NCI-H1436 treated with DMSO at 0.1 percent for 48 hours (cell line): Measurements from ENCODE around the gene TESK2.

ENCODE experiments used
- DNase-seq: peaks from one replicate; lab custom pipeline; 2025; lab: John Stamatoyannopoulos, UW

Gene TESK2

DNA sequence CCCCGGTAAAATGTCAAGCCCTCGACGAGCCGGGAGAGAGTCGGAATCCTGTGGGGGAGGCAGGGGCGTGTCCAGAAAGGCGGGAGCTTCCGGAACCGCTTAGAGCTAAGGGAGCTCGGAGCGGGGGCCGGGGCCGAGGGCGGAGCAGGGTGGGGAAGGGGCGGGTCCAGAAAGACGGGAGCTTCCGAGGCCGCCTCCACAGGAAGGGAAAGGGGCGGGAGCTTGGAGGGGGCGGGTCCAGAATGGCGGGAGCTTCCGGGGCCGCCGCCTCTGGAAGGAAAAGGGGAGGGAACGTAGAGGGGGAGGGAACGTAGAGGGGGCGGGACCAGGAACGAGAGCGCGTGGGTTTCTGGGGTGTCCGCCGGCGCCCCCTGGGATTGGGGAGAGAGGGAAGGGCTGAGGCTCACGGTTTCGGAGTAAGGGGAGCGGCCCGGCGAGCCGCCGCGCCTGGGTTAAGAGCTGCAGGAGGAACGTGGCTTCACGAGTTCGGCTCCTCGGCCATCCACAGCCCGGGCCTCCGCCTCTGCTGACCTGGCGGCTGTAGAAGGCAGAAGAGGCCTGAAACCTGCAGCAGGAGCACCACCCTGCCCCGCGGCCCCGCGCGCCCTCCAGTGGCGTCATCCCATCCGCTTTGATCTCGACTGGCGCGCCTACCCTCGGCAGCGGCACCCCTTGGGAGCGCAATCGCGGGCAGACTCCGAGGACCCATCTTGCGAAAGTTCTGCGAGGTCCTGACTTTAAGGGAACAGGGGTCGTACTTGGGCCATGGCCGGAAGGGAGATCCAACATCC is 187.2 kb downstream of the TESK2 start:
- DNase-seq: peak; percentile 79

DNA sequence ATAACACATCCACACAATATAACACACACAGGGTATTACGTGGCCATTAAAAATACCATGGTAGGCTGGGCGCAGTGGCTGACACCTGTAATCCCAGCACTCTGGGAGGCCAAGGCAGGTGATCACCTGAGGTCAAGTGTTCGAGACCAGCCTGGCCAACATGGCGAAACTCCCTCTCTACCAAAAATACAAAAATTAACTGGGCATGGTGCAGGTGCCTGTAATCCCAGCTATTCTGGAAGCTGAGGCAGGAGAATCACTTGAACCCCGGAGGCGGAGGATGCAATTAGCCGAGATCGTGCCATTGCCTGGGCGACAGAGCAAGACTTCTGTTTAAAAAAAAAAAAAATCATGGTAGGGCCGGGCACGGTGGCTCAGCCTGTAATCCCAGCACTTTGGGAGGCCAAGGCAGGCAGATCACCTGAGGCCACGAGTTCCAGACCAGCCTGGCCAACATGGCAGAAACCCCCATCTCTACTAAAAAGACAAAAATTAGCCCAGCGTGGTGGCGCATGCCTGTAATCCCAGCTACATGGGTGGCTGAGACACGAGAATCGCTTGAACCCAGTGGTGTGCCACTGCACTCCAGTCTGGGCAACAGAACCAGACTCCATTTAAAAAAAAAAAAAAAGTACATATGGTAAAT is 188.3 kb downstream of the TESK2 start:
- no peak for DNase-seq

DNA sequence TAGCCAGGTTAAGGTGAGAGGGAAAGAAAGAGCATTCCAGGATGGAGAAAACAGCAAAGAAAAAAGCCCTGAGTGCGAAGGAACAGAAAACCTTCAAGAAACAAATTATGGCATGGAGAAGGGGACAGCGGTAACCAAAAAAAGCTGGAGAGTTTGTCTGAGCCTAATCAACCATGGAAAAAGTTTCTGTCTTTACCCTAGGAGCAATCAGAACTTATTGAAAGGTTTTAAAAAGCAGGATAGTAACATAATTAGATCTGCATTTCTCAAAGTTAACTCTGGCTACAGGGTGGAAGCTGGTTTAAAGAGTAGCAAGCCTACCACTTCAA is 190.3 kb downstream of the TESK2 start:
- DNase-seq: no peak

DNA sequence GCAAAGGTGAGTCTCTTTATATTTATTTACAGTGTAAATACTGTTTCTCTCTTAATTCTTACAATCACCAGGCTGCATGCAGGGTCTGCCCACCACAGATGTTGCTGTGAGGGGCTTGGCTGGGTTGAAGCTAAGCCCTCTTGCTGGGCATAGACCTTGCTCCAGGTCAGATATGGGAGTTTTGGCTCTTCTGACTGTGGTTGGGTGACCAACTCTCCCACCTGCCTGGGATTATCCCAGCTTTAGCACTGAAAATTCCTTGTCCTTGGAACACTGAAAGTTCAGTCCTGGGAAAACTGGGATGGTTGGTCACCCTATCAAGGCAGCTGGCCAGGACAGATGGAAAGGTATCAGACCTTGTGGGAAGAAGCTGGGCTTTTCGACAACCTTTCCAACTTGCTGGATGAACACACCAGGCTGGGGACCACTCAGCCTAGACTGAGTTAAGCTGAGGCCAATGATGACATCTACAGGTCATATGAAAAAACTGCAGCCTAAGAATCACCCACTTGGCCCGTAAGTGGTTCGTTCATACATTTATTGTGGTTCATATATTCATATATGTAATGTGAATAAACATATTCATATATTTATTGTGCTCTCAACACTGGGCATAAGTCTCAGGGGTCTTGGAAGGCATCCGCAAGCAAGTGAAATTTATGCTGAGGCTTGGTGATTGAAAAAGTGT is 190.8 kb downstream of the TESK2 start:
- peak; percentile 22 for DNase-seq

GRCh38 chr1:45299296-45299695 is 191.7 kb downstream of the TESK2 start:
- no peak for DNase-seq

- no peak for DNase-seq
Observed at GRCh38 chr1:45297666-45298356, 193.2 kb downstream of the TESK2 start.
